ENCODE data around the gene CPXM2.

CPXM2 gene

DNA sequence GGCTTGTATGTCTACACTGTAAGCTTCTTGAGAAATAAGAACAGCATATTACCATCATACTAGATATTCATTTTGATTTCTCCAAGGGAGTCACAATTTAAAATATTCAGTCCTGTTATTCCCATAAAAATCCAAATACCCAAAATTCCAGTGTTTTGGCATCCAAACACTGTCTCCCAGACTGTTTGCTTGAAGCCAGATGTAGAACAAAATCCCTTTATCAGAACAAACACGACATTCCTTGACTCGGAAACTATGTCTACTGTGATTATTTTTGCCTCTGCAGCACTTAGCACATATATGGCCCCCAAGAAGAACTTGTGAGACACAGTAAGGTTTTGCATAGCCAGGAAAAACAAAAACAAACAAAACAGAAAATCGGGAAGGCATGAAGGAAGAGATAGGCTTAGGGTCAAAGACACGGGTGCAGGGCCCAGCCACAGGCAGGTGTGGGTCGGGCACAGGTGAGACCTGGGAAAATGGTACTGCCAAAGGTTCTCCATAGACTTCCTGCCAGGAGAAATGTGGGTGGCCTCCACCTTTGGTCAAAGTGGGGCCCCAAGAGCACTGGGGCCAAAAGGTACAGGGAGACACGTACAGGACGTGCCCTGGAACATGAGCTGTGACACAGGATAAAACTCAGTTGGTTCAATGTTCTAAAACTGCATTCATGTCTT lies 36.5 kb downstream of the CPXM2 start:
- no peak for DNase-seq (ENCODE audit: low read depth)
- TF ChIP-seq, protein P1, sequence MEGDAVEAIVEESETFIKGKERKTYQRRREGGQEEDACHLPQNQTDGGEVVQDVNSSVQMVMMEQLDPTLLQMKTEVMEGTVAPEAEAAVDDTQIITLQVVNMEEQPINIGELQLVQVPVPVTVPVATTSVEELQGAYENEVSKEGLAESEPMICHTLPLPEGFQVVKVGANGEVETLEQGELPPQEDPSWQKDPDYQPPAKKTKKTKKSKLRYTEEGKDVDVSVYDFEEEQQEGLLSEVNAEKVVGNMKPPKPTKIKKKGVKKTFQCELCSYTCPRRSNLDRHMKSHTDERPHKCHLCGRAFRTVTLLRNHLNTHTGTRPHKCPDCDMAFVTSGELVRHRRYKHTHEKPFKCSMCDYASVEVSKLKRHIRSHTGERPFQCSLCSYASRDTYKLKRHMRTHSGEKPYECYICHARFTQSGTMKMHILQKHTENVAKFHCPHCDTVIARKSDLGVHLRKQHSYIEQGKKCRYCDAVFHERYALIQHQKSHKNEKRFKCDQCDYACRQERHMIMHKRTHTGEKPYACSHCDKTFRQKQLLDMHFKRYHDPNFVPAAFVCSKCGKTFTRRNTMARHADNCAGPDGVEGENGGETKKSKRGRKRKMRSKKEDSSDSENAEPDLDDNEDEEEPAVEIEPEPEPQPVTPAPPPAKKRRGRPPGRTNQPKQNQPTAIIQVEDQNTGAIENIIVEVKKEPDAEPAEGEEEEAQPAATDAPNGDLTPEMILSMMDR (conservative IDR thresholded peaks at IDR 0.05; ENCODE audit: low read depth, low read length): no peak
- H3K4me3 ChIP-seq (ENCODE audit: low read depth, low read length): no peak overlapping the region

DNA sequence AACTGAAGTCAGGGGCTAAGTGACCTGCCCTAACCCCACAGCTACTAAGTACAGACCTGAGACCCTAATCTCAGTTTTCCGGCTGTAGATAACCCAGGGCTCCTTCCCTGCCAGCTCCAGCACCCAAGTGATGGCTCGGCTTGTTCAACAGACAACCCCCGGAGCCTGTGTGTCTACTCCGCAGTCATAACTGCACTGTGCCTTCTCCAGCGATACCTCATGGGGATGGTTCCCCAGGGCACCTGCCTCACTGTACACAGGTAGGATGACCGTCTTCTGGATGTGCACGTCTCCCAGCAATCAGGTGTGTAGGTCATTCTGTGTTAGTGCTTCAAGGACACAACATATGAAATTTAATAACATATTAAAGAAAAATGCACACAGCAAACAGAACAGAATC lies 37.1 kb downstream of the CPXM2 start:
- DNase-seq (ENCODE audit: low read depth): no peak
- H3K4me3 ChIP-seq (ENCODE audit: low read depth, low read length): no peak overlapping the region
- TF ChIP-seq, protein P1 (conservative IDR thresholded peaks at IDR 0.05; ENCODE audit: low read depth, low read length): no peak

DNA sequence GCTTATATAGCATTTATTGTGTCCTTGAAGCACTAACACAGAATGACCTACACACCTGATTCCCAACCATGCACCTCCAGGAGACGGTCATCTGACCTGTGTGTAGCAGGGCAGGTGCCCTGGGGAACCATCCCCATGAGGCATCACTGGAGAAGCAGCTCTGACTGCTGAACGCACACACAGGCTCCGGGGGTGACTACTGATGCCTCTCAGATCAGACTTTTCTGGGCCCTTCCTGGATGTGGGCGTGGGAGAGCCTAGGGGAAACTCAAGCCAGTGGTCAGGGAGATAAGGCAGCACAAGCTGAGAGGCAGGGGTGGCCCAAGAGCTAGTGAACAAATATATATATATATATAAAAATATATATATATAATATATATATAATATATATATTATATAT lies 37.6 kb downstream of the CPXM2 start:
- TF ChIP-seq, protein P1 (conservative IDR thresholded peaks at IDR 0.05; ENCODE audit: low read depth, low read length): no peak
- no peak for DNase-seq (ENCODE audit: low read depth)
- H3K4me3 ChIP-seq (ENCODE audit: low read depth, low read length): no peak overlapping the region

DNA sequence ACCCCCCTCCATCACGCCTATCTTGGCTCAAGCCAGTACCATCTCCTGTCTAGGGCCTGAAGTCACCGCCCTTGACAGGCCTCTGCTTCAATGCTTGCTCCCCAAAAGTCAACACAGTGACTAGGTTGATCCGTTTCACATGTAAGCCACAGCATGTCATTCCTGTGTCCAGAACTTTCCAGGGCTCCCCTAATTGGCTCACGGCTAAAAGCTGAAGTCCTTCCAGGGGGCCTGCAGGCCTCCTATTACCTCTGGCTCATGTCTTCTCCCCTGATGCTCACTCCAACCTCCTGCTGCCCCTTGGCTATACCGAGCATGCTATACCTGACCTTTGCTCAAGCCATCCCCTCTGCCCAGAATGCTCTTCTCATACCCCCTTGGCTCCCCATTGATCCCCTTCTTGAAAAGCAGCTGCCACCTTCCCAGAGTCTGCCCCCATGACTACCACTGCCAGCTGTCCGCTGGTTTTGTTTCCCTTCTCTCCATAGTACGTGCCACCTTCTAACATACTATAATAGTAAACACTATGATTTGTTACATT lies 39.1 kb downstream of the CPXM2 start:
- DNase-seq (ENCODE audit: low read depth): no peak
- TF ChIP-seq, protein P1 (conservative IDR thresholded peaks at IDR 0.05; ENCODE audit: low read depth, low read length): no peak
- H3K4me3 ChIP-seq (ENCODE audit: low read depth, low read length): no peak overlapping the region

DNA sequence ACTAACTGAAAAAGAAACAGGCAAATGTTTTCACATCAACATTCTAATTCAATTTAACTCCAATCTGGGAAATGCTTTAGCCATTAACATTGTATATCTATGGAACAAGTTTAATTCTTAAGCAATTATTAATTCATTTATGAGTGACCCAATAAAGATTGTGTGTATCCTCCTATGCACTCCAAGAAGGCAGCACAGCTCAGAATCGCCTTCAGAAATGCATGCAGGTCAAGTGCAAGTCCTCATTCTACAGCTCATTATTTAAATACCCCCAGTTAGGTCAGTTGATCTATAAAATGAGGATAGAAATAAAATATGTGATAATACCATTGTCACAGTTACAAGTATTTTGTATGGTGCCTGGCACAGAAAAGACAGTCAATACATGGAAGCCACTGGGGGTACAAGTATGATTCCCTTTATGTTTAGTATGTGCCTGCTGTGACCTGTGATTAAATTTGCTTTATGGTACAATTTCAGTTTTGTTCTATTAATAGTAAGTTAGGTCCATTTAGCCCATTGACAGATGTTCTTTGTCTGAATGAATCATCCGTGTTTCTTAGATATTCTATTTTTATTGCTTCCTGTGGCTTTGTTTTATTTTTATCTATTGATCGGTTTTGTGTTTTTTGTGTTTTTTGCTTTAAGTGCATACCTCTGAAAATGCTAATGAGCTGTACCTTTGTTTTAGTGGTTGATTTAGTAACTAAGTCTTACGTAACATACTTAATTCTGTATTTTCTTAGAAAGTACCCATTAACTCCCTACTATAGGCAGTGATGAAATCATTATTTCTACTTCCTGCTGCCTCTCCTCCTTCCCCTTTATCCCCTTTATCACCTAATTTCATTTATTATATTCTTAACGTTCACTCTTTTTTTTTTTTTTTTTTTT lies 42.8 kb downstream of the CPXM2 start:
- TF ChIP-seq, protein P1 (conservative IDR thresholded peaks at IDR 0.05; ENCODE audit: low read depth, low read length): no peak
- no peak overlapping the region for H3K4me3 ChIP-seq (ENCODE audit: low read depth, low read length)
- DNase-seq (ENCODE audit: low read depth): no peak

DNA sequence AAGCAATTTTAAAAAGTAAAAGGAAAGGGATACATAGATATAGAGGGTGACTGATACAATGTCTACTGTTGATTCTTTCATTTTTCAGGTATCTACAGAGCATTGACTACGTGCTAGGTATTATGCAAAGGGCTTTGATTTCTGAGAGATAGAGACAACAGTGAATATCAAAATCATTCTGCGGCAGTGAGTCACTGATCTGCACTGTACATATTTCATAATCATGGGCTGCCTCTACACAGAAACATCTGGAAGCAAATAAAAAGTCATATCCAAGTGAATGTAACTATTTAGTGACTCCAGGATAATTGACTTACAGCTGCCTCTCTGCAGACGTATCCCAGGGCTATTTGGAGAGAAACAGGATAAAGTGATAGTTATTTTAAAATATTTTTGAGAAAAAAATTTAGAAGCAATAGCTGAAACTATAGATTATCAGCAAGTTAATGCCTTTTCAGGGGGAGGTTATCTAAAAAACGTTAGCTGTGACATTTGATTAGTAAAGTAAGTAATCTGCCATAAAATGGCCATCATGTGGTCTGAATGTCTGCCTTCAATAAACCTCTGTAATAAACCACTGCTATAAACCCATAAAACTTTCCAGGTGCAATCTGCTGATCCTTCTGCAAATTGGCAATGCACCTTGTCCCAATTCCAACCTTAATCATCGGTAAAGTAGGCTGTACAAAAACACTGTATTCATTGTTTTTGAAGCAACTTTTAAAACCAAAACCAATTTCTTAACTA lies 43.7 kb downstream of the CPXM2 start:
- H3K4me3 ChIP-seq (ENCODE audit: low read depth, low read length): no peak overlapping the region
- TF ChIP-seq, protein P1 (conservative IDR thresholded peaks at IDR 0.05; ENCODE audit: low read depth, low read length): no peak
- peak; percentile 13 for DNase-seq (ENCODE audit: low read depth)
